ENCODE results near the gene NACC2. TPM values are rescaled to one million over a fixed set of nuclear protein-coding genes. Genes with fewer than 3 reads are reported as not detected.
A peak's percentile ranks its signal among the peaks of the same experiment; 100 is the strongest.

NACC2 gene
- total RNA-seq, 4 donors from 2014 or later: 26.0 to 51.7 (median 43.5) TPM

DNA sequence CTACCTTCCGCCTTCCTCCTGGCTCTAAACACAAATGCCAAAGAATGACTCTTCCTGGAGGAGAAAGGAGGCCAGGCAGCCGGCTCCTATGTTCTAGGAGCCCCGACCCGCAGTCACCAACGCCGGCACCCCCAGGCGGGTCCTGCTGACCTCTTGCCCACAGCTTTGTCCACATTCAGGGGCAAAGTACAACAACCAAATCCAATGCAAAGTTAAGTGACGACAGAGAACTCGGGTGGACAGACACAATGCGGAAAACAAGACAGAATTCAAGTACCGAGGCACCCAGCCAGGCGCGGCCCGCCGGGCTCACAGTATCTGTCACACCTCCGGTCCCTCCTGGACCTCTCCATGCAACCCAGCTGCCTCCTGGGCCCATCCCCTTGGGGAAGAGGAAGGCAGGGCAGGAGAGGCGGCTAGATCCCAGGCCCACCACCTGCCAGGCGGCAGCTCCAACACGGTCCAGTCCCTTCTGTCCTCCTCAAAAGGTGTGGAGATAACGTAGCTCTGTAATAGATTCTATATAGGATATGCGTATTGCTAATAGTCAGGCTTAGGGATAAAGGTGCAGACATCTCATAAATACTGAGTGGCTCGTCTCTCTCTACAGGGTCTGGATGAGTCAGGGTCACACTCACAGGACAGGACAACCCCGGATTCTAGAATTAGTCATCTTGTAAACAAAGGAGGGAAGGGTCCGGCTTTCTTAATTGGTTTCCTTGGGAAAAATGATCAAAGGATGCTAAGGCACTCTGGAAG is 87.0 kb downstream of the NACC2 start:
- Histone ChIP-seq H3K36me3 (peaks cover 0 to 13% of the 10 kb centered on the region in 2 donors), H3K27ac (peak overlapping the region in 3 of 4 donors; percentile 46 to 56 (median 50)), H3K9me3 (no peaks in the 10 kb centered on the region), H3K4me3 (no peak overlapping the region), H3K27me3 (no peaks in the 10 kb centered on the region), H3K4me1 (peaks cover 18 to 25% of the 10 kb centered on the region in 2 donors)
- DNase-seq (no peak), ATAC-seq (no peak)
- intact Hi-C loops (cut with DNase I; ENCODE audit: low total_unique reads) (no loop called here), in situ Hi-C loops (cut with MboI; ENCODE audit: low sequenced_read_pairs in 4 of 4) (no loop called here)
- TF ChIP-seq, protein P1, sequence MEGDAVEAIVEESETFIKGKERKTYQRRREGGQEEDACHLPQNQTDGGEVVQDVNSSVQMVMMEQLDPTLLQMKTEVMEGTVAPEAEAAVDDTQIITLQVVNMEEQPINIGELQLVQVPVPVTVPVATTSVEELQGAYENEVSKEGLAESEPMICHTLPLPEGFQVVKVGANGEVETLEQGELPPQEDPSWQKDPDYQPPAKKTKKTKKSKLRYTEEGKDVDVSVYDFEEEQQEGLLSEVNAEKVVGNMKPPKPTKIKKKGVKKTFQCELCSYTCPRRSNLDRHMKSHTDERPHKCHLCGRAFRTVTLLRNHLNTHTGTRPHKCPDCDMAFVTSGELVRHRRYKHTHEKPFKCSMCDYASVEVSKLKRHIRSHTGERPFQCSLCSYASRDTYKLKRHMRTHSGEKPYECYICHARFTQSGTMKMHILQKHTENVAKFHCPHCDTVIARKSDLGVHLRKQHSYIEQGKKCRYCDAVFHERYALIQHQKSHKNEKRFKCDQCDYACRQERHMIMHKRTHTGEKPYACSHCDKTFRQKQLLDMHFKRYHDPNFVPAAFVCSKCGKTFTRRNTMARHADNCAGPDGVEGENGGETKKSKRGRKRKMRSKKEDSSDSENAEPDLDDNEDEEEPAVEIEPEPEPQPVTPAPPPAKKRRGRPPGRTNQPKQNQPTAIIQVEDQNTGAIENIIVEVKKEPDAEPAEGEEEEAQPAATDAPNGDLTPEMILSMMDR (IDR thresholded peaks at IDR 0.05 in 4 of 5, conservative IDR thresholded peaks at IDR 0.05 in 1 of 5): no peak
- TF ChIP-seq POLR2A (IDR thresholded peaks at IDR 0.05): no peak

DNA sequence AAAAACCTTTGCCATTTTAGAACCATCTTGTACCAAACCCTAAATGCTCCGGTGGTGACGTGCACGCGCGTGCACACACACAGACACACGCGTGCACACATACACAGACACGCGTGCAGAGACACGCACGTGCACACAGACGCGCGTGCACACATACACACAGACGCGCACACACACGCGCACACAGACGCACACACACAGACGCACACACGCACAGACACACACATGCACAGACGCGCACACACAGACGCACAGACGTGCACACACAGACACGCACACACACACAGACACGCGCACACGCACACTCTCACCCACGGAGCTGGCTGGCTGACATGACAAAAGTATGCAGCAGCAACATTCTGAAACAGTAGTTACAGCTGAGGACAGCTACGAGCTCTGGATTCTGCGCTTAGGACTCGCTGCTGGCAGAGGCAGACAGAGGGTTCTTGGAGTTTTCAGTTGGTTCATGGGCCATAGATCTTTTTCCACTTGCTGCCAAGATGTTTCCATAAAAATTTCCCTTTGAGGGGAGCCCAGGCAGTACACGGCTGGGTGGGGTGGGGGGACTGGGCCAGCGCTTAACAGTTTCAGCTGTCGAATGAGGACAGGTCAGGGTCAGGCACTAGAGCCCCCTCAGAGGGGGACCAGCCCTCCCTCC is 87.7 kb downstream of the NACC2 start:
- DNase-seq: no peak
- in situ Hi-C loops (cut with MboI; ENCODE audit: low sequenced_read_pairs in 4 of 4): no loop called here
- intact Hi-C loops (cut with DNase I; ENCODE audit: low total_unique reads): no loop called here
- no peak overlapping the region for H3K4me3 ChIP-seq
- peaks cover 19 to 23% of the 10 kb centered on the region in 2 donors for H3K4me1 ChIP-seq
- no peaks in the 10 kb centered on the region for H3K9me3 ChIP-seq
- H3K27me3 ChIP-seq: no peaks in the 10 kb centered on the region
- H3K36me3 ChIP-seq: peaks cover 0 to 9% of the 10 kb centered on the region in 2 donors
- TF ChIP-seq, protein P1 (IDR thresholded peaks at IDR 0.05 in 4 of 5, conservative IDR thresholded peaks at IDR 0.05 in 1 of 5): no peak
- no peak for TF ChIP-seq POLR2A (IDR thresholded peaks at IDR 0.05)
- H3K27ac ChIP-seq: peak overlapping the region in 3 of 4 donors; percentile 46 to 56 (median 50)
- no peak for ATAC-seq

DNA sequence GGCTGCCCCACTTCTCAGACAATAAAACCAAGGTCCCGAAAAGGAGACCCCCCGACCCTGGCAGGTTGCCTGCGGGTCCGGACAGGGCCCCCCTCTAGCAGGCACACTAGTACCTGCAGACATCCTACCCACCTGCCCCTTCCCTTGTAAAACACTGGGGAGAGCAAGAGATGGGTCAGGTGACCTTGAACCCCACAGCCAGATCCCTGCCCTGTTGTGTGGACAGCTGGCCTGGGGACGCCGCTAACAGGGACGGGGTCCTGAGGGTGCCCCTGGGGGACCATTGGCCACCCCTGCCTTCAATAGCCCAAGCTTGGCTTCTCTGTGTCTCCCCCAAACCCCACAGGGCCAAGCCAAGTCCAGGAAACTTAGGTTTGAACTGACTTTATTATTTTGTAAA is 88.9 kb downstream of the NACC2 start:
- Histone ChIP-seq H3K4me3 (no peak overlapping the region), H3K9me3 (no peaks in the 10 kb centered on the region), H3K27ac (no peak overlapping the region), H3K27me3 (no peaks in the 10 kb centered on the region), H3K4me1 (peaks cover 14 to 15% of the 10 kb centered on the region in 2 donors), H3K36me3 (peaks cover 0 to 7% of the 10 kb centered on the region in 2 donors)
- DNase-seq (no peak), ATAC-seq (no peak)
- TF ChIP-seq POLR2A (IDR thresholded peaks at IDR 0.05): no peak
- TF ChIP-seq, protein P1 (IDR thresholded peaks at IDR 0.05 in 4 of 5, conservative IDR thresholded peaks at IDR 0.05 in 1 of 5): no peak
- in situ Hi-C loops (cut with MboI; ENCODE audit: low sequenced_read_pairs in 4 of 4) (no loop called here), intact Hi-C loops (cut with DNase I; ENCODE audit: low total_unique reads) (no loop called here)

DNA sequence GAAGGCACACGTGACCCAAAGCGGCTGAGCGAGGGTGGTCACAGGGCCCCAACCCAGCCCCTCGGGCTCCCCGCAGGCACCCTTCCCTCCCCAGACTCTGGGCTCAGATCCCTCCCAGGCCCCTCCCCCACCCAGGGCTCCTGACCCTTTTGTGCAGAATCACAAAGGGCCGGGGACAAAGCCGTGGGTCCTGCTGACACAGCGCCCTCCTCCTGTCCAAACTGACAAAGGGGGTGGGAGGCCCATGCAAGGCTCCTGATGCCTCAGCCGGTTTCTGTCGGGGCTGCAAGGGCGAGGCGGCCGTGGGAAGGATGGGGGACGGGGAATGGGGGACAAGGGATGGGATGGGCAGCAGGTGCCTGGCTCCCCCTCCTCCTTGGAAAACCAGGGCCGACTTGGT is 90.4 kb downstream of the NACC2 start:
- H3K36me3 ChIP-seq: no peaks in the 10 kb centered on the region
- H3K27ac ChIP-seq: no peak overlapping the region
- ATAC-seq (no peak), DNase-seq (no peak)
- no peaks in the 10 kb centered on the region for H3K9me3 ChIP-seq
- intact Hi-C loops (cut with DNase I; ENCODE audit: low total_unique reads): no loop called here
- no peaks in the 10 kb centered on the region for H3K27me3 ChIP-seq
- H3K4me1 ChIP-seq: peaks cover 14 to 15% of the 10 kb centered on the region in 2 donors
- H3K4me3 ChIP-seq: no peak overlapping the region
- in situ Hi-C loops (cut with MboI; ENCODE audit: low sequenced_read_pairs in 4 of 4): no loop called here
- TF ChIP-seq POLR2A (IDR thresholded peaks at IDR 0.05): no peak
- TF ChIP-seq, protein P1 (IDR thresholded peaks at IDR 0.05 in 4 of 5, conservative IDR thresholded peaks at IDR 0.05 in 1 of 5): no peak

Measured in gastrocnemius medialis (tissue), 4 donors.